Vagina (tissue), 2 donors: ENCODE data around the gene CPD. TPM values are rescaled to one million over a fixed set of nuclear protein-coding genes. Genes with fewer than 3 reads are reported as not detected.

Experiments used
- DNase-seq, 2 donors: peaks; one replicate each; pipeline ENCODE4 v3.0.0-alpha.2; 2017; ENCODE audit errors: extremely low spot score in 2 of 2
- H3K27ac ChIP-seq: fragments of 200-600 bp; sonication (generic); one replicate; pipeline ENCODE4 v1.5.1; 2019
- H3K27me3 ChIP-seq: fragments of 200-600 bp; sonication (generic); one replicate; pipeline ENCODE4 v1.5.1; 2019
- H3K36me3 ChIP-seq, 2 donors: fragments of 200-600 bp; sonication (generic); one replicate each; pipeline ENCODE4 v1.5.1; 2017 to 2019
- H3K4me1 ChIP-seq: fragments of 200-600 bp; sonication (generic); one replicate; pipeline ENCODE4 v1.5.1; 2019
- H3K4me3 ChIP-seq, 2 donors: fragments of 200-600 bp; sonication (generic); 1 replicate in 1 of 2; 2 replicates in 1 of 2; pipeline ENCODE4 v1.5.1; 2016 to 2019
- H3K9me3 ChIP-seq: fragments of 200-600 bp; sonication (generic); one replicate; pipeline ENCODE4 v1.5.1; 2019
- CTCF ChIP-seq, 3 experiments: fragments of 450-650 bp in 2 of 3; fragments of 200-600 bp in 1 of 3; sonication (generic) in 1 of 3; IDR thresholded peaks; one replicate each; pipeline ENCODE4 v1.5.1; 2017 to 2019; ENCODE audit warnings: antibody characterized with exemption in 3 of 3, mild to moderate bottlenecking in 2 of 3, moderate library complexity in 2 of 3
- POLR2A ChIP-seq, 2 donors: fragments of 450-650 bp; IDR thresholded peaks; one replicate each; pipeline ENCODE4 v1.6.1; 2017; ENCODE audit warnings: antibody characterized with exemption in 2 of 2, mild to moderate bottlenecking in 2 of 2, moderate library complexity in 2 of 2
- POLR2AphosphoS5 ChIP-seq, 2 donors: sonication (generic); formaldehyde crosslinking; IDR thresholded peaks; one replicate each; pipeline ENCODE4 v1.9.0; 2017; ENCODE audit warnings: antibody characterized with exemption in 2 of 2, mild to moderate bottlenecking in 2 of 2, low read depth in 1 of 2; ENCODE audit not compliant: insufficient read depth in 1 of 2
- intact Hi-C: fragments of 100-400 bp; cut with DNase I; formaldehyde crosslinking; loops from one replicate; pipeline ENCODE4 v1.15.1; 2023
- small RNA-seq: library from RNA; depleted of rRNA; stranded (forward); fragments of <200 nt; gene quantifications from one replicate; pipeline ENCODE3, GENCODE V24; 2016
- total RNA-seq: library from RNA; depleted of rRNA; stranded (reverse); fragments of >200 nt; gene quantifications from one replicate; pipeline ENCODE4 v1.2.3, GENCODE V29; 2016

CPD gene
- total RNA-seq, 1 donor from 2014 or later = 56.5 TPM

DNA sequence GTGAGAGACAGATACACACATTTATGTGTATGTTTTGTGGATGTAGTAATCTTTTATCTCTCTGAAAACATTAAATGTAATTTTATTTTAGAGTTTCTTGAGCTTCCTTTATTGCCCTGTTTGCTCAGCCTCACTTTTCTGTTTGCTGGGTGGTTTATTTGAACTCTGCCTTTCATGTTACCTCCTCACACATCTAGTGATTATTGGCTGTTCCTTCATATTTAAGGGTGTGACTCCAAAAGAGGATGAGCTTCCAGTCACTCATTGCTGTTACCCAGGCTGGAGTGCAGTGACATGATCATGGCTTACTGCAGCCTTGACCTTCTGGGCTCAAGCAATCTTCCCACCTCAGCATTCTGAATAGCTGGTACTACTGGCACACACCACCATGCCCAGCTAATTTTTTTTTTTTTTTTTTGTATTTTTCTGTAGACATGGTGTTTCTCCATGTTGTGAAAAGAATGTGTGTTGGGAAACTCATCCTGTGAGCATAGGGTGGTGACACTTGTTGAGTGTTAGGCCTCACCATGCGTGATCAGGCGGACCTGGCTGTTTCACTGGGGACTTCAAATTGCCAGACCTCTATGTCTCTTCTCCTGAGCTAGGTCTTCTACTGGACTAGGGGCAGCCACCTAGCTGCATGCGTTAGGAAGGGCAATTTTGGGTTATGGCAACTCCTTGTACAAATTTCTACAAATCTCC, 136.3 kb downstream of the CPD start:
- H3K36me3 ChIP-seq = peaks cover 0 to 9% of the 10 kb centered on the region in 2 donors
- H3K27ac ChIP-seq = no peak overlapping the region
- TF ChIP-seq POLR2A (IDR thresholded peaks at IDR 0.05) (no peak), POLR2AphosphoS5 (IDR thresholded peaks at IDR 0.05; ENCODE audit: insufficient read depth in 1 of 2, low read depth in 1 of 2) (no peak), CTCF (IDR thresholded peaks at IDR 0.05) (no peak)
- no peak for DNase-seq
- H3K4me1 ChIP-seq = peaks cover 5% of the 10 kb centered on the region
- no peaks in the 10 kb centered on the region for H3K27me3 ChIP-seq
- no peak overlapping the region for H3K4me3 ChIP-seq
- no peaks in the 10 kb centered on the region for H3K9me3 ChIP-seq
- intact Hi-C loops = no loop called here

DNA sequence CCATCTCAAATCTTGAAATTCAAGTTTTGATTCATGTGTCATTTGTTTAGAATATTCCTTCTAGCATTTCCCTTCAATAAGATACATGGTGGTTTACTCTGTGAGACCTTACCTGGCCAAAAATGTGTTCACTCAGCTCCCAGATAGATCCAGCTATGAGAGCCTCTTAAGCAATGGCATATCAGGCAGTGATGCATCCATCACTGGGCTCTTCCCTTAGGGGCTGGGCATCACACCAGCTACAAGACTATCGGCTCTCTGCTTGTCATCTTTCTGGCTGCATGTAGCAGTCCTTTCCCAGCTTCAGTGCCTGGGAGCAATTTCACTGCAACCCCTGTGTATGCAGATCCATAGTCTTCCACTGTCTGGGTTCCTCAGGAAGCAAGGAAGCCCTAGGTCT, 139.1 kb downstream of the CPD start:
- peaks cover 0 to 14% of the 10 kb centered on the region in 2 donors for H3K36me3 ChIP-seq

DNA sequence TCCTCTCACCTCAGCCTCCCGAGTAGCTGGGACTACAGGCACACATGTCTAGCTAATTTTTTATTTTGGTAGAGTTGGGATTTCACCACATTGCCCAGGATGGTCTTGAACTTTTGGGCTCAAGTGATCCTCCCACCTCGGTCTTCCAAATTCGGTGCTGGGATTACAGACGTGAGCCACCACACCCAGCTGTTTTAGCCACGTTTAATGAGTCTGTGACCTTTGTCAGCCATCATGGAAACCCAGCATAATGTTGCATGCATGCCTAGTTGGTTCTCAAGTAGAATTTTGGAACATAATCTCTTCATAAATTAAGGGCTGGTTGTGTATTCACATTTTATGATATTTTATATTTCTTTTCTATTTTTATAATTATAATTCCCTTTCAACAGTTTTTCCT, 140.4 kb downstream of the CPD start:
- Histone ChIP-seq H3K27me3 (no peaks in the 10 kb centered on the region), H3K4me3 (no peak overlapping the region), H3K4me1 (peaks cover 12% of the 10 kb centered on the region), H3K36me3 (peaks cover 0 to 12% of the 10 kb centered on the region in 2 donors), H3K27ac (no peak overlapping the region), H3K9me3 (no peaks in the 10 kb centered on the region)
- TF ChIP-seq CTCF (IDR thresholded peaks at IDR 0.05) (no peak), POLR2AphosphoS5 (IDR thresholded peaks at IDR 0.05; ENCODE audit: insufficient read depth in 1 of 2, low read depth in 1 of 2) (no peak), POLR2A (IDR thresholded peaks at IDR 0.05) (no peak)
- no peak for DNase-seq
- intact Hi-C loops = no loop called here

More for the DNA sequence above, 139.1 kb downstream of the CPD start:
- Histone ChIP-seq H3K27me3 (no peaks in the 10 kb centered on the region), H3K4me3 (no peak overlapping the region), H3K9me3 (no peaks in the 10 kb centered on the region), H3K4me1 (peaks cover 12% of the 10 kb centered on the region), H3K27ac (no peak overlapping the region)
- intact Hi-C loops = no loop called here
- no peak for DNase-seq
- no peak for TF ChIP-seq POLR2AphosphoS5 (IDR thresholded peaks at IDR 0.05; ENCODE audit: insufficient read depth in 1 of 2, low read depth in 1 of 2)
- TF ChIP-seq POLR2A (IDR thresholded peaks at IDR 0.05) = no peak
- no peak for TF ChIP-seq CTCF (IDR thresholded peaks at IDR 0.05)

Small RNA genes lying within 50 kb of the gene (small RNA-seq; reads per million reads assigned to genes)
- not detected for gene RF00019
- gene RNU6-990P = not detected

Other genes with a start within 250 kb of the CPD start
- 0.98 TPM for gene SLC6A4, start 143.2 kb upstream of the CPD start, total RNA-seq
- 44.2 TPM for gene BLMH, start 87.0 kb upstream of the CPD start, total RNA-seq
- gene TMIGD1, start 44.9 kb upstream of the CPD start, total RNA-seq = not detected
- gene GOSR1, start 98.5 kb downstream of the CPD start, total RNA-seq = 15.0 TPM